ENCODE results near the gene GPM6B.

DNA sequence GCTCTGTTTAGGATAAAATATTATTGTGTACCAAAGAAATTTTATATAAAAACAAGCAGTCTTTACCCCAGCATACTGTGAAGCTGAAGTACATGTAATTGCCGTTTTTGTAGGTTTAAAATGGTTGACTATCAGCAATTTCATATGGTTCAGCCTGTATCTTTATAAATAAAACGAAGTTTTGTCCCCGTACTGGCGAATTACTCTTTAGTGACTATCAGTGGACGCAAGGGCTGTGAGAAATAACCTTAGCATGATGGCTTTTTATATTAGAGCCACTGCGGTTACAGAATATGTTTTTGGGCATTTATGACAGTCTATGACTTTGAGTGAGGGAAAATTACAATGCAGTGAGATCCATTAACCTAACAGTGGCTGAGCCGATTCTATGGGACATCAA lies 1.2 kb downstream of the GPM6B start:
- no peak for TF ChIP-seq POLR2A (IDR thresholded peaks at IDR 0.05)
- TF ChIP-seq, protein P1, sequence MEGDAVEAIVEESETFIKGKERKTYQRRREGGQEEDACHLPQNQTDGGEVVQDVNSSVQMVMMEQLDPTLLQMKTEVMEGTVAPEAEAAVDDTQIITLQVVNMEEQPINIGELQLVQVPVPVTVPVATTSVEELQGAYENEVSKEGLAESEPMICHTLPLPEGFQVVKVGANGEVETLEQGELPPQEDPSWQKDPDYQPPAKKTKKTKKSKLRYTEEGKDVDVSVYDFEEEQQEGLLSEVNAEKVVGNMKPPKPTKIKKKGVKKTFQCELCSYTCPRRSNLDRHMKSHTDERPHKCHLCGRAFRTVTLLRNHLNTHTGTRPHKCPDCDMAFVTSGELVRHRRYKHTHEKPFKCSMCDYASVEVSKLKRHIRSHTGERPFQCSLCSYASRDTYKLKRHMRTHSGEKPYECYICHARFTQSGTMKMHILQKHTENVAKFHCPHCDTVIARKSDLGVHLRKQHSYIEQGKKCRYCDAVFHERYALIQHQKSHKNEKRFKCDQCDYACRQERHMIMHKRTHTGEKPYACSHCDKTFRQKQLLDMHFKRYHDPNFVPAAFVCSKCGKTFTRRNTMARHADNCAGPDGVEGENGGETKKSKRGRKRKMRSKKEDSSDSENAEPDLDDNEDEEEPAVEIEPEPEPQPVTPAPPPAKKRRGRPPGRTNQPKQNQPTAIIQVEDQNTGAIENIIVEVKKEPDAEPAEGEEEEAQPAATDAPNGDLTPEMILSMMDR (IDR thresholded peaks at IDR 0.05): no peak

Data from heart left ventricle (tissue), 13 donors.